GM21528 (cell line): ENCODE results near the gene TLL2.

Experiments used
- ATAC-seq: cut with Tn5 transposase; IDR thresholded peaks from one replicate; pipeline ENCODE4 v1.9.1; 2021; ENCODE audit warnings: mild to moderate bottlenecking, moderate library complexity; ENCODE audit not compliant: unreplicated experiment, low FRiP score

Gene TLL2

GRCh38 chr10:96470116-96470743 lies 43.5 kb downstream of the TLL2 start:
- no peak for ATAC-seq

- no peak for ATAC-seq
Measured at GRCh38 chr10:96468845-96469244, 44.9 kb downstream of the TLL2 start.

- ATAC-seq = no peak
Measured at GRCh38 chr10:96465599-96465998, 48.1 kb downstream of the TLL2 start.

GRCh38 chr10:96463562-96463961 lies 50.2 kb downstream of the TLL2 start:
- no peak for ATAC-seq

- ATAC-seq = no peak
Measured at GRCh38 chr10:96462606-96463151, 51.0 kb downstream of the TLL2 start.

- ATAC-seq = no peak
Measured at GRCh38 chr10:96460316-96460715, 53.4 kb downstream of the TLL2 start.

GRCh38 chr10:96457341-96457740 lies 56.4 kb downstream of the TLL2 start:
- no peak for ATAC-seq

GRCh38 chr10:96456296-96456840 lies 57.4 kb downstream of the TLL2 start:
- ATAC-seq = no peak

GRCh38 chr10:96453856-96454583 lies 59.7 kb downstream of the TLL2 start:
- no peak for ATAC-seq

- no peak for ATAC-seq
Measured at GRCh38 chr10:96452494-96453153, 61.1 kb downstream of the TLL2 start.

GRCh38 chr10:96450529-96451207 lies 63.1 kb downstream of the TLL2 start:
- no peak for ATAC-seq

GRCh38 chr10:96448558-96448957 lies 65.2 kb downstream of the TLL2 start:
- no peak for ATAC-seq

- ATAC-seq = no peak
Measured at GRCh38 chr10:96448021-96448457, 65.7 kb downstream of the TLL2 start.

GRCh38 chr10:96446966-96447596 lies 66.6 kb downstream of the TLL2 start:
- ATAC-seq = no peak

- ATAC-seq = no peak
Measured at GRCh38 chr10:96441987-96442643, 71.6 kb downstream of the TLL2 start.

GRCh38 chr10:96441322-96441885 lies 72.3 kb downstream of the TLL2 start:
- no peak for ATAC-seq

- ATAC-seq = no peak
Measured at GRCh38 chr10:96440361-96441292, 73.1 kb downstream of the TLL2 start.

- ATAC-seq = no peak
Measured at GRCh38 chr10:96439725-96440124, 74.0 kb downstream of the TLL2 start.
